Endometrium (tissue), 2 donors: Measurements from ENCODE around the gene HTR1B.

Experiments
- FAIRE-seq: peaks from 2 replicates; lab custom pipeline; 2012; peaks lifted over from hg19 to GRCh38; lab: Jason Lieb, UNC
- donor health status: control.
- donor health status: control.

HTR1B gene

GRCh38 chr6:77456531-77457248 lies 6.6 kb downstream of the HTR1B start:
- FAIRE-seq: no peak

GRCh38 chr6:77455271-77455670 lies 8.0 kb downstream of the HTR1B start:
- peak; percentile 94 for FAIRE-seq

- no peak for FAIRE-seq
These were observed 8.9 kb downstream of the HTR1B start for GRCh38 chr6:77454386-77454785.

DNA sequence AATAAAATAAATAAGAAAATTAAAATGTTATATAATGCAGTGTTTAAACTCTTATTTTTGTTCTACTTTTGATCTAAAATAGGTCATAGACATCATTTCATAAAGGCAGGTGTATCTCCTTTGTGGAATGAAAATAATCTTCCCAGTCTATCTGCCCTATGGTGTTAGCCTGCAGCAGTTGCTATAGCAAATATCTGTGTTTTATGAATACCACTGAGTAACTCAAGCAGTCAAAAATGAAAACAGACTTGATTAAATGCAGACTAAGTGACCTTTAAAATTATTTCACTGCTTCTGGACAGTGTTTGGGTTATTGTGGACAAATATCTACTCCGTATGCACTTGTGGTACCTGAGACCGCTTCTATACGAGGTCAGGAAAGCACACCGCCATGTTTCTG lies 11.8 kb downstream of the HTR1B start:
- FAIRE-seq: no peak

DNA sequence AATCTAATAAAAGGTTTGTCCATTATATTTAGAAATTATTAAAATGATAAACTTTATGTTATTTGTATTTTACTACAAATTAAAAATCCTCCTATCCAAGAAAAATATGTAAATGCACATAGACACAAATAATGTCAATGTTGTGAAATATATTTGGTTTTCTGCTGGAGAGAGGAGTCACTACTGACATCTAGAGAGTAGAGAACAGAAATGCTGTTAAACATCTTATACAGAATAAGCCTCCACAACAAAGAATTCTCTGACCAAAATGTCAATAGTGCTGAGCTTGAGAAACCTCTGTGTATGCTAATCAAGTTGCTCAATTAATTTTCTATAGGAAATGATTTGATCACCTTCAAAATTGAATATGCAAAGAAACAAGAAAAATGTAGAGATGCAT lies 12.4 kb downstream of the HTR1B start:
- peak; percentile 15 for FAIRE-seq

- no peak for FAIRE-seq
These were observed 14.7 kb downstream of the HTR1B start for GRCh38 chr6:77448546-77448945.

DNA sequence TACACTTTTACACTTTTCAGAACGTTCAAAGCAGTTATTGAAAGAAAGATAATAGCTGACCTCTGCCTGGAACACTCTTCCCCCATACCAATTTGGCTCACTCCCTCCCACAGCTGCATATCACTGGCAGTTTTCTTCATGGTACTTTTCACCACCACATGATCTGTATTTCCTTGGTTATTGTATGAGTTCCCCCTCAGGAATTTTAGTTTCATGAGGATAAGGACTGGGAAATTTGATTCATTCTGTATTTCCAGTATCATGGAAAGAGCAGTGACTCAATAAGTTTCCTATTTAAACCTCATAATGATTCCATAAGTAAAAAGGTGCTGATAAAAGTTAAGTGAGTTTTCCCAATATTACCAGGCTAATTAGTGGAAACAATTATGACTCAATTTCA lies 16.0 kb downstream of the HTR1B start:
- FAIRE-seq: no peak

GRCh38 chr6:77446249-77446648 lies 17.0 kb downstream of the HTR1B start:
- no peak for FAIRE-seq

- FAIRE-seq: no peak
These were observed 18.1 kb downstream of the HTR1B start for GRCh38 chr6:77445214-77445613.

GRCh38 chr6:77440206-77440976 lies 22.9 kb downstream of the HTR1B start:
- FAIRE-seq: no peak

DNA sequence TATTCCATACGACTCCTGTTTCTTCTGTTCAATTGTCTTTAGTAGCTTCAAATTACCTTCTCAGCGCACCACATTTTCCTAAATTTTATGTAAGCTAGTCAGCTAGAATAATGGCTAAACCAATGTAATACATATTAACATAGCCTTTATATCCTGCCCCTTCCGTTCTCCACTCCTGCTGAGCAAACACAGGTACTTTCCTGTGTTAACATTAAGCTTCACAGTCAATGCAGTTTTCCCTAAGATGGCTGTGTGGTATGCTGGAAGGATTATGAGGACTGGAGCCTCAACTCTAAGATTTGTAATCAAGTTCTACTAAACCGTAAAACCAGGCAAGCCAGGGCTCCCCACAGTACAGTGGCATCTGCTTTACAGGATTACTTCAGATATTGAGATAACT lies 29.4 kb downstream of the HTR1B start:
- no peak for FAIRE-seq

- no peak for FAIRE-seq
These were observed 32.8 kb downstream of the HTR1B start for GRCh38 chr6:77430504-77430903.

- no peak for FAIRE-seq
These were observed 37.6 kb downstream of the HTR1B start for GRCh38 chr6:77425671-77426070.

- no peak for FAIRE-seq
These were observed 38.1 kb downstream of the HTR1B start for GRCh38 chr6:77425216-77425615.

GRCh38 chr6:77424761-77425160 lies 38.5 kb downstream of the HTR1B start:
- FAIRE-seq: no peak

DNA sequence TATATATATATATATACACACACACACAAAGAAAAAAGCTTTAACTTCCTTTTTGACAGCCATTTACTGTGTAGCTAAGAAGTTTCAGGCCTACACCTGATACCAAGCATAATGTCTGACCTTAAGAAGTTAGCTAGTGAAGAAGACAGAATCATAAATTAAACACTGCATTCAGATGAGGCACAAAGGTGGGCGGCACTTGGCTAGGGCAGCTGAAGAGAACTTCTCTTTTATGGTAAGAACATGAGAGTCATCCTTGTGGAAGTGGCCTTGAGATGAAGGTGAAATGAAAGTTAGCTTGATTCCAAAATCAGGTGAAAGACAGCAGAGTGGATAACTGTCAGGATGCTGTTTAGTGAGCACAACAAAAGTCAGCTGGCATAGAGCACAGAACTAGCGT lies 46.5 kb downstream of the HTR1B start:
- no peak for FAIRE-seq

DNA sequence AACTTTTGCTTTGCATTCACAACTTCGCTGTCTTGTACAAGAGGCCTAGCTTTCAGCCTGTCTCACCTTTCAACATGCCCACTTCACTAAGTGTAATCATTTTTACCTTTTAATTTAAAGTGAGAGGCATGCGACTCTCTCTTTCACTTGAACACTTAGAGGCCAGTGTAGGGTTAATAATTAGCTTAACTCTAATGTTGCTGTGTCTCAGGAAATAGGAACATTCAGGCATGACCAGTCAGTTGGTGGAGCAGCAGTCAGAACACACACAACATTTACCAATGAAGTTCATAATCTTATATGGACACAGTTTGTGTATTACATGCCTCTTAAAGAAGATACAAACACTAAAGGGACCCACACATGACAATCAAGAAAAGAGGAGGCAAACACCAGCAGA lies 47.6 kb downstream of the HTR1B start:
- FAIRE-seq: no peak
